ENCODE measurements around the gene ZNF146. TPM values are rescaled to one million over a fixed set of nuclear protein-coding genes. Genes with fewer than 3 reads are reported as not detected.
"Not testable (repeated sequence)": the region's sequence is repeated elsewhere in the genome, so short reads cannot be mapped to it uniquely, and the experiment has no call there.

The ZNF146 gene
- total and polyA plus RNA-seq, 2 experiments from 2014 or later, result 143 to 249 TPM

GRCh38 chr19:36268081-36268480 is 53.2 kb downstream of the ZNF146 start:
- H3K27ac ChIP-seq (ENCODE audit: low read depth); H3K4me3 ChIP-seq; H3K4me1 ChIP-seq (ENCODE audit: insufficient read depth); H3K4me2 ChIP-seq; H3K4me3 Mint-ChIP-seq; H3K27me3 ChIP-seq (ENCODE audit: insufficient read depth); H3F3A ChIP-seq (replicated peaks; ENCODE audit: low read depth); H3K79me2 ChIP-seq (replicated peaks; ENCODE audit: insufficient read depth); H3K36me3 ChIP-seq (ENCODE audit: insufficient read depth); H3K27ac Mint-ChIP-seq; H4K20me1 ChIP-seq (replicated peaks; ENCODE audit: insufficient read depth); ATAC-seq; H3K9me2 ChIP-seq (ENCODE audit: insufficient read depth); H3K4me1 Mint-ChIP-seq; H2AFZ ChIP-seq; DNase-seq (ENCODE audit: low spot score); H3K27me3 Mint-ChIP-seq (ENCODE audit: insufficient read depth, low read depth, poor library complexity): not testable (repeated sequence)
- Mint-ChIP-seq H3K9me3 (peaks cover 28% of the 10 kb centered on the region; the same call in 2 of the 3 replicates), H3K36me3 (ENCODE audit: low read depth) (peaks cover 31% of the 10 kb centered on the region)

- Mint-ChIP-seq H3K36me3 (ENCODE audit: low read depth) (peaks cover 29% of the 10 kb centered on the region), H3K9me3 (peaks cover 28% of the 10 kb centered on the region; the same call in 2 of the 3 replicates)
- H3K36me3 ChIP-seq (ENCODE audit: insufficient read depth); H3K4me1 ChIP-seq (ENCODE audit: insufficient read depth); H2AFZ ChIP-seq; ATAC-seq; H3K4me3 ChIP-seq; H3K4me3 Mint-ChIP-seq; H3F3A ChIP-seq (replicated peaks; ENCODE audit: low read depth); H3K27ac Mint-ChIP-seq; H3K79me2 ChIP-seq (replicated peaks; ENCODE audit: insufficient read depth); H3K4me1 Mint-ChIP-seq; DNase-seq (ENCODE audit: low spot score); H3K4me2 ChIP-seq; H3K27me3 Mint-ChIP-seq (ENCODE audit: insufficient read depth, low read depth, poor library complexity); H4K20me1 ChIP-seq (replicated peaks; ENCODE audit: insufficient read depth); H3K27ac ChIP-seq (ENCODE audit: low read depth); H3K9me2 ChIP-seq (ENCODE audit: insufficient read depth); H3K27me3 ChIP-seq (ENCODE audit: insufficient read depth): not testable (repeated sequence)
Observed at GRCh38 chr19:36268591-36268990, 53.7 kb downstream of the ZNF146 start.

- H3K9me2 ChIP-seq (ENCODE audit: insufficient read depth); H3K4me3 ChIP-seq; H3K27me3 ChIP-seq (ENCODE audit: insufficient read depth); H2AFZ ChIP-seq; H3K4me1 Mint-ChIP-seq; H3K27ac ChIP-seq (ENCODE audit: low read depth); H3K79me2 ChIP-seq (replicated peaks; ENCODE audit: insufficient read depth); ATAC-seq; H3K36me3 ChIP-seq (ENCODE audit: insufficient read depth); H4K20me1 ChIP-seq (replicated peaks; ENCODE audit: insufficient read depth); DNase-seq (ENCODE audit: low spot score); H3K4me2 ChIP-seq; H3K27ac Mint-ChIP-seq; H3K4me3 Mint-ChIP-seq; H3F3A ChIP-seq (replicated peaks; ENCODE audit: low read depth); H3K27me3 Mint-ChIP-seq (ENCODE audit: insufficient read depth, low read depth, poor library complexity); H3K4me1 ChIP-seq (ENCODE audit: insufficient read depth): not testable (repeated sequence)
- H3K36me3 Mint-ChIP-seq (ENCODE audit: low read depth), result peaks cover 25% of the 10 kb centered on the region
- peaks cover 28% of the 10 kb centered on the region; the same call in 2 of the 3 replicates for H3K9me3 Mint-ChIP-seq
Observed at GRCh38 chr19:36269295-36269694, 54.4 kb downstream of the ZNF146 start.

Small RNA genes lying within 50 kb of the gene (small RNA-seq; reads per million reads assigned to genes)
- not detected for gene RF00019 (ENCODE audit: low replicate concordance)

Other genes with a start within 250 kb of the ZNF146 start
- 45.8 and 55.9 TPM in 2 replicates for gene SDHAF1, start 219.9 kb upstream of the ZNF146 start, total RNA-seq (2014; rRNA removed; shearing (Covaris generic))
- gene SDHAF1, start 219.9 kb upstream of the ZNF146 start, polyA plus RNA-seq (2016; fragmentation: Nextera tagmentation; extraction: Ambion mirVana), result 19.9 TPM in 2 replicates
- 24.1 and 26.1 TPM in 2 replicates for gene SYNE4, start 206.3 kb upstream of the ZNF146 start, total RNA-seq (2014; rRNA removed; shearing (Covaris generic))
- gene SYNE4, start 206.3 kb upstream of the ZNF146 start, polyA plus RNA-seq (2016; fragmentation: Nextera tagmentation; extraction: Ambion mirVana), result 47.3 and 49.8 TPM in 2 replicates
- gene ALKBH6, start 200.9 kb upstream of the ZNF146 start, total RNA-seq (2014; rRNA removed; shearing (Covaris generic)), result 28.5 and 33.6 TPM in 2 replicates
- 51.4 and 54.6 TPM in 2 replicates for gene ALKBH6, start 200.9 kb upstream of the ZNF146 start, polyA plus RNA-seq (2016; fragmentation: Nextera tagmentation; extraction: Ambion mirVana)
- gene CLIP3, start 182.2 kb upstream of the ZNF146 start, total RNA-seq (2014; rRNA removed; shearing (Covaris generic)), result 12.4 and 19.1 TPM in 2 replicates
- gene CLIP3, start 182.2 kb upstream of the ZNF146 start, polyA plus RNA-seq (2016; fragmentation: Nextera tagmentation; extraction: Ambion mirVana), result 15.1 and 15.2 TPM in 2 replicates
- gene THAP8, start 160.8 kb upstream of the ZNF146 start, total RNA-seq (2014; rRNA removed; shearing (Covaris generic)), result 10.3 and 12.7 TPM in 2 replicates
- 12.2 and 13.7 TPM in 2 replicates for gene THAP8, start 160.8 kb upstream of the ZNF146 start, polyA plus RNA-seq (2016; fragmentation: Nextera tagmentation; extraction: Ambion mirVana)
- gene WDR62, start 160.2 kb upstream of the ZNF146 start, total RNA-seq (2014; rRNA removed; shearing (Covaris generic)), result 41.0 and 45.4 TPM in 2 replicates
- 13.3 and 14.1 TPM in 2 replicates for gene WDR62, start 160.2 kb upstream of the ZNF146 start, polyA plus RNA-seq (2016; fragmentation: Nextera tagmentation; extraction: Ambion mirVana)
- not detected in 2 replicates for gene OVOL3, start 104.0 kb upstream of the ZNF146 start, total RNA-seq (2014; rRNA removed; shearing (Covaris generic))
- gene OVOL3, start 104.0 kb upstream of the ZNF146 start, polyA plus RNA-seq (2016; fragmentation: Nextera tagmentation; extraction: Ambion mirVana), result not detected in 2 replicates
- gene POLR2I, start 100.2 kb upstream of the ZNF146 start, total RNA-seq (2014; rRNA removed; shearing (Covaris generic)), result 94.0 and 110 TPM in 2 replicates
- 413 and 427 TPM in 2 replicates for gene POLR2I, start 100.2 kb upstream of the ZNF146 start, polyA plus RNA-seq (2016; fragmentation: Nextera tagmentation; extraction: Ambion mirVana)
- gene TBCB, start 99.6 kb upstream of the ZNF146 start, total RNA-seq (2014; rRNA removed; shearing (Covaris generic)), result 254 and 275 TPM in 2 replicates
- 277 and 290 TPM in 2 replicates for gene TBCB, start 99.6 kb upstream of the ZNF146 start, polyA plus RNA-seq (2016; fragmentation: Nextera tagmentation; extraction: Ambion mirVana)
- 112 and 123 TPM in 2 replicates for gene CAPNS1, start 75.0 kb upstream of the ZNF146 start, total RNA-seq (2014; rRNA removed; shearing (Covaris generic))
- 227 and 230 TPM in 2 replicates for gene CAPNS1, start 75.0 kb upstream of the ZNF146 start, polyA plus RNA-seq (2016; fragmentation: Nextera tagmentation; extraction: Ambion mirVana)
- 0.52 TPM in 1 of 2 replicates, not detected in the other for gene COX7A1, start 62.7 kb upstream of the ZNF146 start, total RNA-seq (2014; rRNA removed; shearing (Covaris generic))
- gene COX7A1, start 62.7 kb upstream of the ZNF146 start, polyA plus RNA-seq (2016; fragmentation: Nextera tagmentation; extraction: Ambion mirVana), result 5.5 and 6.3 TPM in 2 replicates
- 2.4 TPM in 2 replicates for gene ZNF565, start 441 bp upstream of the ZNF146 start, total RNA-seq (2014; rRNA removed; shearing (Covaris generic))
- 1.9 and 3.2 TPM in 2 replicates for gene ZNF565, start 441 bp upstream of the ZNF146 start, polyA plus RNA-seq (2016; fragmentation: Nextera tagmentation; extraction: Ambion mirVana)
- gene ZFP14, start 164.1 kb downstream of the ZNF146 start, total RNA-seq (2014; rRNA removed; shearing (Covaris generic)), result 9.5 and 10.4 TPM in 2 replicates
- 8.6 and 9.0 TPM in 2 replicates for gene ZFP14, start 164.1 kb downstream of the ZNF146 start, polyA plus RNA-seq (2016; fragmentation: Nextera tagmentation; extraction: Ambion mirVana)
- gene ZFP82, start 203.5 kb downstream of the ZNF146 start, total RNA-seq (2014; rRNA removed; shearing (Covaris generic)), result 17.1 and 21.2 TPM in 2 replicates
- gene ZFP82, start 203.5 kb downstream of the ZNF146 start, polyA plus RNA-seq (2016; fragmentation: Nextera tagmentation; extraction: Ambion mirVana), result 10.8 and 16.8 TPM in 2 replicates

Data from GM23338 (cell line).